Measurements from ENCODE around the gene ZNF487. TPM values are rescaled to one million over a fixed set of nuclear protein-coding genes. Genes with fewer than 3 reads are reported as not detected.
A peak's percentile ranks its signal among the peaks of the same experiment; 100 is the strongest.
"Not testable (repeated sequence)": the region's sequence is repeated elsewhere in the genome, so short reads cannot be mapped to it uniquely, and the experiment has no call there.

ZNF487 gene
- polyA plus RNA-seq, 10 donors = 3.6 to 6.2 (median 4.1) TPM

DNA sequence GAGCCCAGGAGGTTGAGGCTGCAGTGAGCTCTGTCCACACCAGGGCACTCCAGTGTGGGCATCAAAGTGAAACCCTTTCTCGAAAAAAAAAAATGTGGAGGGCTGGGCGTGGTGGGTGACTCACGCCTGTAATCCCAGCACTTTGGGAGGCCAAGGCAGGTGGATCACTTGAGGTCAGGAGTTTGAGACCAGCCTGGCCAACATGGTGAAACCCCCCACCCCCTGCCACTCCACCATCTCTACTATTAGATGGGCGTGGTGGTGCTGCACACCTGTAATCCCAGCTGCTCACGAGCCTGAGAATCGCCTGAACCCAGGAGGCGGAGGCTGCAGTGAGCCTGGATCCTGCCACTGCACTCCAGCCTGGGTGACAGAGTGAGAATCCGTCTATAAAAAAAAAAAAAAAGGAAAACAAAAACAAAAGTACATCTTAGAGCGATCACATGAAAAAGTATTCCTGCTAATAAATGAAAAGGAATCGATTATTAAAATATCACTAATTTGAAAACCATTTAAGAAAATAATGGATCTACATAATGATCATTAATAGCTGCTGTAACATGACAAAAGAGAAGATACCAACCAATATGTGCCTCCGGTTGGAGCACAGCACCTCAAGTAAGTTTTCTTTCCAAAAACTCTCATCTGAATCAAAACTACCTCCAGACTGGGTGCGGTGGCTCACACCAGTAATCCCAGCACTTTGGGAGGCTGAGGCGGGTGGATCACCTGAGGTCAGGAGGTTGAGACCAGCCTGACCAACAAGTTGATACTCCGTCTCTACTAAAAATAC, 32.8 kb upstream of the ZNF487 start:
- DNase-seq = no peak

DNA sequence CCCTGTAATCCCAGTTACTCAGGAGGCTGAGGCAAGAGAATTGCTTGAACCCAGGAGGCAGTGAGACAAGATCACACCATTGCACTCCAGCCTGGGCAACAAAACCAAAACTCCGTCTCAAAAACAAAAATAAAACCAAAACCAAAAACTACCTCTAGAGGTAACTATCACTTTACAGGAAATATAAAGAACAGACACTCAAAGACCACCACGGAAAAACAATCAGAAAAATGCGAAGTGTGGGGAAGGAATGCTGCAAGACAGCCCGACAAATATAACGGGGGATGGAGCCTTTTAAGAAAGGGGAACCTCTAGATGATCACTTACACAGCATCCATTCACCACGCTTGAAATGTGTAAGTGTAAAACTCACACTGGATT, 32.2 kb upstream of the ZNF487 start:
- DNase-seq = no peak

DNA sequence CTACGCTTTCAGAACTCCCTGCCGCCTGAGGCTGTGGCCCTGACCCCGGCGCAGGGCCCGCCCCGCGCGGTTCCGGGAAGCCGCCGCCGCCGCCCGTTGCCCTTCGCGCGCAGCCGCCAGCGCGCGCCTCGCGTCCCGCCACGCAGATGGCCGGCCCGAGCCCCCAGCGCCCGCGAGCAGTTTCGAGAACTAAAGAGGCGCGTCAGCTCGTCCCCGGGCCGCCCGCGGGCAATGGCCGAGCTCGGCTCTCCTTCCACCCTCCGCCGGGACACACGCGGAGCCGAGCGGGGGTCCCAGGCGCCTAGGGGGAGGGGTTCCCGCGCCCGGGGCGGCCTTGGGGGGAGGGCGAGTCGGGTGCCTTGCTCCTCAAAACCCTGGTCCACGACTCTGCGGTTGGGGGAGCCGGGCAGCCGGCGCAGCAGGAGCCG, 29.7 kb upstream of the ZNF487 start:
- DNase-seq = peak in 1 of 3 donors; percentile 68

DNA sequence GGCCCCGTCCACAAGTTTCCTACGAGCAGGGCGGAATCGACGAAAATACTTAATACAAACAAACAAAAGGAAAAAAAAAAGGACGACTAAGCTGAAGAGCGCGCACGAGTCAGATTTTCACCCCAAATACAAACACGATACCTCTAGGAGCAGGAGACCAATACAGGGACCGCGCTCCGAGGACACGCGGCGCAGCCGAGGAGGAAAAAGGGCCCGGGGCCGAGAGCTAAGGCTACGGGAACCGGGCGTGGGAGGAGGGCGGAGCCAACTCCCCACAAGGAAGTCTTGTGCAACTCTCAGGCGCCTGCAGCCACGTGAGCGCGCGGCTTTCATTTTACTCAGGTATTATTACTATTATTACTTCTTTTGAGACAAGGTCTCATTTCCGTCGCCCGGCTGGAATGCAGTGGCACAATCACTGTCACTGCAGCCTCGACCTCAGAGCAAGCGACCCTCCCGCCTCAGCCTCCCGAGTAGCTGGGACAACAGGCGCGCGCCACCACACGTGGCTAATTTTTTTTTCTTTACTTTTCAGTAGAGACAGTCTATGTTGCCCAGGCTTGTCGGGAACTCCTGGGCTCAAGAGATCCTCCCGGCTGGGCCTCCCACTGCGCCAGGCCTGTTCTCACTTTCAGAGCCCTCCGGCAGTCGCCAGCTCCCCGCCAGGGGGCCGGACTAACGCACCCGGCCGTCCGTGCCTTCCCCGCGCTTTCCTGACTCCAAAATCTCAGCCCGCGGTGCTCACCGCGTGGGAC, 29.2 kb upstream of the ZNF487 start:
- peak; percentile 86 to 96 (median 94) for DNase-seq

DNA sequence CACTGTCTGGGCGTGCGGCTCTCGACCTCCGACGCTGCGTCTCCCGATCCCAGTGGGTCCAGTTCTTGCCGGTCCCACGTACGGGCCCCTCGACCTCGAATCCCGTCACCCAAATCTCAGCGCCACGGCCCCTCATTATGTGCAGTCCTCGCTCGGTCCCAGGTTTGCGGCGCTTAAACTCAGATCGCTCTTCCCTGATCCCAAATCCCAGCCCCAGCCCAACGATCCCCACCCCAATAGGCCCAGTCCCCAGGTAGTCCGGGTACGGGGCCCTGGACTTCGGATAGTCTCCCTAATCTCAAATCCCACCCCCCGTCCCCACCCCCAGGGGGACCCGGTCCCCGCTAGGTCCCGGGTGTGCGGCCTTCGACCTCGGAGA, 28.6 kb upstream of the ZNF487 start:
- peak in 1 of 3 donors; percentile 77 for DNase-seq

DNA sequence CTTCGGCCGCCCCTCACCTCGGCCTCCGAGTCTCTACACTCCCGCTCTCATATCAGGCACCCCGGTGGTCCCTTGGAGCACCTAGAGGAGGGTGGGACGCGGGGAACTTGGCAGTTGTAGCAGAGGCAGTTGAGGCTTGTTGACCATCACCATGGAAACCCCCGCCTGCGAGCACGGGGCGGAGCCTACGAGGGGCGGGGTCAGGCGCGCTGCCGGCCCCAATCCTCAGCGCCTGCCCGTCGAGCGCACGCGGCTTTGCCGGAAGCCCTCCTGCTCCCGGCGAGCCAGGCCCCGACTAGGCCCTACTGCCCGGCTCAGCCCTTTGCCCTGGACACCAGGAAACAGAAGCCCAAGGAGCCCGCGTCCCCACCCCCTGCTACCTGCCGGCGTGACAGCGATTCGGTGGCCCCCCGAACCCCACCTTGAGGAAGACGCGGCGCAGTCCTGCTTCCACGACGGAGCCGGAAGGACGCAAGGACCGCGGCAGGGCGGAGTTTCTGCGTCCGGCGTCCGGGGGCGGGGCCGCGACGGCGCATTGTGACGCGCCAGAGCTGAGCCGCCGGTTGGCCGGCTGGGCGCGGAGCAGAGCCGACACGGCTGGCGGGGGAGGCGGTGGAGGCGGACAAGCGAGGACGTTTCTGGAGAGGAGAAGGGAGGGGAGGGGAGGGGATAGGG, 28.1 kb upstream of the ZNF487 start, which contains the start of gene HNRNPF:
HNRNPF (minus strand) TSS at position 477 of the 675 bp plus-strand sequence. CDS start 21,302 bp downstream, outside the sequence.
- DNase-seq = peak; percentile 97 to 99 (median 97)

DNA sequence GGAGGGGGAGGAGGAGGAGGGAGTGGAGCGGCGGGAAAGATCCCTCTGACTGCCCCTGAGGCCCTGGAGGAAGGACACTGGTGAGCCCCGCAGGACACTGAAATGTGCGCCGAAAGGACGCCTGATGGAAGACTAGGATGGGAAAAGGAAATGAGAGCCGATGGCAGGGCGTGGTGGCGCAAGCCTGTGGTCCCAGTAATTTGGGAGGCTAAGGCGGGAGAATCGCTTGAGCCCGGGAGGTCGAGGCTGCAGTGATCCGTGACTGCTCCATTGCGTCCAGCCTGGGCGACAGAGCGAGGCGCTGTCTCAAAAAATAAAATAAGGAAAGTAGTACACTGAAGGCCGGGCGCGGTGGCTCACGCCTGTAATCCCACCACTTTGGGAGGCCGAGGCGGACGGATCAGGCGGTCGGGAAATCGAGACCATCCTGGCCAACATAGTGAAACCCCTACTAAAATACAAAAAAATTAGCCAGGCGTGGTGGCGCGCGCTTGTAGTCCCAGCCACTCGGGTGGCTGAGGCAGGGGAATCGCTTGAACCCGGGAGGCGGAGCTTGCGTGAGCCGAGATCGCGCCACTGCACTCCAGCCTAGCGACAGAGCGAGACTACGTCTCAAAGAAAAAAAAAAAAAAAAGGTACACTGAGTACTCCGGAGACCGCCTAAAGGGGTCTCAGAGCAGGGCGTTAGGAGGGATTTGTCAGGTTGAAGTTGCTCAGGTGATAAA, 27.4 kb upstream of the ZNF487 start:
- peak in 1 of 3 donors; percentile 48 for DNase-seq

DNA sequence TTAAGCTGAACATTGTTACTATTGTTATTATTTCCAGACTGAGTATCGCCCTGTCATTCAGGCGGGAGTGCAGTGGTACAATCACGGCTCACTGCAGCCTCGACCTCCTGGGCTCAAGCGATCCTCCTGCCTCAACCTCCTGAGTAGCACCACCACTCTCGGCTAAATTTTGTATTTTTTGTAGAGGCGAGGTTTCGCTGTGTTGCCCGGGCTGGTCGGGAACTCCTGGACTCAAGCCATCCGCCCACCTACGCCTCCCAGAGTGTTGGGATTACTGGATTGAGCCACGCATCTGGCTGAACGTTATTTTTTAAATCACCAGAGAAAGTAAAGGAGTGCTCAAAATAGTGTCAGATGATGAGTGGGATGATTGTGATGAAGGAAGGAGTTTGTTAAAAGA, 26.6 kb upstream of the ZNF487 start:
- DNase-seq = no peak

DNA sequence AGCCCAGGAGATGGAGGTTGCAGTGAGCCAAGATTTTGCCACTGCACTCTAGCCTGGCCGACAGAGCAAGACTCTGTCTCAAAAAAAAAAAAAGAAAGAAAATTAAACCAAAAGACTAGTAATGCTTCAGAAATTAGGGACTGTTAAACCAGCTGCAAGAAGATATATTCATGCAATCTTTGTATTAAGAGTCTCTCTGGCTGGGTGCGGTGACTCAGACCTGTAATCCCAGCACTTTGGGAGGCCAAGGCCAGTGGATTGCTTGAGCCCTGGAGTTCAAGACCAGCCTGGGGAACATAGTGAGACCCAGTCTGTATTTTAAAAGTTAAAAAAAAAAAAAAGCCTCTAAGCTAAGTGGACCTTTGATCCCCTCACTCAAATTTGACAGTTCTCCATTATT, 25.4 kb upstream of the ZNF487 start:
- DNase-seq = no peak

DNA sequence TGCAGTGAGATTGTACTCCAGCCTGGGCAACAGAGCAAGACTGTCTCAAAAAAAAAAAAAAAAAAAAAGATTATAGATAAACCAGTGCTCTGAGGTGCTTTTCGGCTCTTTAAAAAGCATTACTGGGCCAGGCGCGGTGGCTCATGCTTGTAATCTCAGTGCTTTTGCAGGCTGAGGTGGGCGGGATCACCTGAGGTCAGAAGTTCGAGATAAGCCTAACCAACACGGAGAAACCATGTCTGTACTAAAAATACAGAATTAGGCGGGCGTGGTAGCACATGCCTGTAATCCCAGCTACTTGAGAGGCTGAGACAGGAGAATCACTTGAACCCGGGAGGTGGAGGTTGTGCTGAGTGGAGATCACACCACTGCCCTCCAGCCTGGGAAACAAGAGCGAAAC, 21.4 kb upstream of the ZNF487 start:
- no peak for DNase-seq

DNA sequence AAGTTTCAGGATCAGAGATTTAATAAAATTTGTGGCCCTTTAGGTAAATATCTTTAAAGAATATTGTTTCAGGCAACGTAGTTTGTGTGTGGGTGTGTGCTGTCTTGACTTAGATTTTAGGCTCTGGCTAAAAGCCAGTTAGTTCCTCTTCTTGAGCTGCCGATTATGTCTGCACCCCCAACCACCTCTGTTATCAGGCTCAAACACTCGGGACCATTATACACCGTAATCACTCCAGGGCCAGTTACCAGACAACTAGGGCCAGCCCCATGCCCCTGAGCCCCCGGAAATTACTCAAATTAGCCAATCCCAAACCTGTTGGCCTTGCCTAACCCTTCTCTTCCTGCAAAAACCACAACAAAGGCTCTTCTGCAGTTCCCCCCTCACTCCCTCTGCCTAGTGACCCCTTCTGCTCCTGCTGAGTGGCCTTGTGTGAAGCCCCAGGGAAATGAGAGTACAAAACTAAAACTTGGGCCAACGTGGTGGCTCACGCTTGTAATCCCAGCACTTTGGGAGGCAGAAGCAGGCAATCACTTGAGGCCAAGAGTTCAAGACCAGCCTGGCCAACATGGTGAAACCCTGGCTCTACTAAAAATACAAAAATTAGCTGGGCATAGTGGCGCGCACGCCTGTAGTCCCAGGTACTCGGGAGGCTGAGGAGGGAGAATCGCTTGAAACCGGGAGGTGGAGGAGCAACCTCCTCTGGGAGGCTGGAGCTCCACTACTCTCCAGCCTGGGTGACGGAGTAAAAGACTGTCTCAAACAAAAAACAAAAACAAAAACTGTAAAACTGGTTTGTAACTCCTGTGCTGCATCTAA, 18.8 kb upstream of the ZNF487 start:
- peak in 1 of 3 donors; percentile 33 for DNase-seq

DNA sequence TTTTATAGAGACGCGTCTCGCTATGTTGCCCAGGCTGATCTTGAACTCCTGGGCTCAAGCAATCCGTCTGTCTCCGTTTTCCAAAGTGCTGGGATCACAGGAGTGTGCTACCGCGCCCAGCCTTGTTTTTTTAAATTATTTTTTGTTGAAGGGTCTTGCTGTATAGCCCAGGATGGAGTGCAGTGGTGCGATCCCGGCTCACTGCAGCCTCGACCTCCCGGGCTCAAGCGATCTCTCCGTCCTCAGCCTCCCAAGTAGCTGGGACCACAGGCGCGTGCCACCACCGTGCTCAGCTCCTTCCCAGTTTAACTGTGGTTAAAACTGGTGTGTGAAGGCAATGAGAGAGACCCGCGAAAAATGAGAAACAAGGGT, 16.9 kb upstream of the ZNF487 start:
- DNase-seq = no peak

DNA sequence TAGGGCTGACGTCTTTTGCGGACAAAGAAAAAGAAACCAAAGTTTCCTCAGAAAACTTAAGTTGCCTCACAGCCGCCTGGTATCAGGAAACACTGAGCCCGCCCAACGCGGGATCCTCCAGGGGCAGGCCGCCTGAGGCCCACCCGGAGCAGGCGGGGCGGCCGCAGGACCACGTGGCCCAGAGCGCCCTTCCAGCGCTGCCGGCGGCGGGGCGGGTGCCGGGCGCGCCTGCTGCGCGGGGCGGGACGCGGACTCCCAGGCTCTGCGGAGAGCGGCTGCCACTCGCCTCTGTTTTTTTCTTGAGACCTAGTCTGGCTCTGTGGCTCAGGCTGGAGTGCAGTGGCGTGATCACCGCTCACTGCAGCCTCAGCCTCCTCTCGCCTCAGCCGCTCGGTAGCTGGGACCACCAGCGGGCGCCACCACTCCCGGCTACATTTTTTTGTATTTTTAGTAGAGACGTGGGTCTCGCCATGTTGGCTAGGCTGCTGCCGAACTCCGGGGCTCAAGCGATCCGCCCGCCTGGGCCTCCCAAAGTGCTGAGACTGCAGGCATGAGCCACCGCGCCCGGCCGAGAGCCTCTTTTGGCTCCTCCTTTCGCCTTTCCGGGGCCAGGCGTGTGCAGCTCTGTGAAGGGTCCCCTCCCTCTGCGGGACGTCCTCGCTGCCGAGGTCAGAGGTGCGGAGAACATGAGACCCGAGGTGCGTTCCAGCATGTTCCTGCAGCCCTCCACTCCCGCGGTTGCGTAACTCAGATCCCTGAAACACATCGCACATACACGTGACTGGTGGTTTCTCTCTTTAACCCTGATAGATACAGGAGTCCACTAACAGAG, 16.3 kb upstream of the ZNF487 start:
- DNase-seq = peak; percentile 87 to 94 (median 89)

DNA sequence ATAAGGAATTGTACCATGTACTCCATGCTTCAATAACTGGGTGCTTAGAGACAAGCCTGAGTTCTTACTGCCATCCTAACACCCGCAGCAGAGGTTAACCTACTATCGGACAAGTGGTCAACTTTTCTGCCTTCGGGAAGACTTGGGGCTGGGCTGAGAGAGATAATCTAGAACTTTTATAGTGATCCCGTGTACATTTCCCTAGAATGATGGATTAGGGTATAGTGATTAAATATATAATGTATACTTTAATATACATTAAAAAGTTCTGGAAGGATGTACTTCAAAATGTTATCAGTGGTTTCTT, 15.8 kb upstream of the ZNF487 start:
- DNase-seq = no peak

DNA sequence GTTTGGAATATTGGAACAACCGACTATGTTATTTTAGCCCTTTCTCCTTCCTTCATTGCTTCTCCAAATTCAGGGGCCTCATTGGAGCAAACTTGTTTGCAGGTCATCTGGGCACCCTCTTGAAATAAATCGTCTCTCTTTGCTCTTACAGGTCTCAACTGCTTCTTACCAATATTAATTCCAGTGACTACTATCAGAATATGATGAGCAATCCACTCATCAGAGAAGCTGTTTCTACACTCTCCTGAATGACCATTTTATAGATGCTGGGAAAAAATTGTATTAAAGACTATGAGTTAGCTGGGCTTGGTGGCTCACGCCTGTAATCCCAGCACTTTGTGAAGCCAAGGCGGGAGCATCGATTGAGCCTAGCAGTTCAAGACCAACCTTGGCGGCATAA, 15.4 kb upstream of the ZNF487 start:
- no peak for DNase-seq

DNA sequence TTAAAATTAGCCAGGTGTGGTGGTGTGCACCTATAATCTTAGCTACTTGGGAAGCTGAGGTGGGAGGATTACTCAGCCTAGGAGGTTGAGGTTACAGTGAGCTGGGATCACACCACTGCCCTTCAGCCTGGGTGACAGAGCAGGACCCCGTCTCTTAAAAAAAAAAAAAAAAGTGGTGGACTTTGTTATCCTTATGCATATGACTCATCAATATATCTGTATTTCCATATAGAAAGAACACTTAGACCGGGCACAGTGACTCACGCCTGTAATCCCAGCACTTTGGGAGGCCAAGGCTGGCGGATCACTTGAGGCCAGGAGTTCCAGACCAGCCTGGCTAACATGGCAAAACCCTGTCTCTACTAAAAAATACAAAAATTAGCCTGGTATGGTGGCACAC, 15.0 kb upstream of the ZNF487 start:
- DNase-seq = not testable (repeated sequence)

DNA sequence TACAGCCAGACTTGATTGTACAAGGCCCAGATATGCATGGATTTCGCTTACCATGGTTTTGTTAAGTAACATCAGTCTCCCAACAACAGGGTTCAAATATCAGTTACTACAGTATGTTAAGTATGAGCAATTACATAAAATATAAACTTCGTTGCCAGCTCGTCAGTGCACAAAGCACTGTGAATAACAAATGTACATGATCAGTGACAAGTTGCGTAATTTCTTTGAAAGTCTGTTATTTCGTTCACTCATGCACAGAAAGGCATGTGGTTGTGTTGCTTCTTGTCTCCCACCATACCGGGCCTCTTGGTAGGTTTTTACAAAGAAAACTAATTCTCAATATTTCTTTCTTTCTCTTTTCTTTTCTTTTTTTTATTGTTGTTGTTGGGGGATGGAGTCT, 12.5 kb upstream of the ZNF487 start:
- no peak for DNase-seq

DNA sequence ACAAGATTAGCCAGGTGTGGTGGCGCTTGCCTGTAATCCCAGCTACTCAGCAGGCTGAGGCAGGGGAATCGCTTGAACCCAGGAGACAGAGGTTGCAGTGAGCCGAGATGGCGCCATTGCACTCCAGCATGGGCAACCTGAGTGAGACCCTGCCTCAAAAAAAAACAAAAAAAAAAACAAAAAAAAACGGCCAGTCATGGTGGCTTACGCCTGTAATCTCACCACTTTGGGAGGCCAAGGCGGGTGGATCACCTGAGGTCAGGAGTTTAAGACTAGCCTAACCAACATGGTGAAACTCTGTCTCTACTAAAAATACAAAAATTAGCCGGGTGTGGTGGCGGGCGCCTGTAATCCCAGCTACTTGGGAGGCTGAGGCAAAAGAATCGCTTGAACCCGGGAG, 10.4 kb upstream of the ZNF487 start:
- DNase-seq = not testable (repeated sequence)

DNA sequence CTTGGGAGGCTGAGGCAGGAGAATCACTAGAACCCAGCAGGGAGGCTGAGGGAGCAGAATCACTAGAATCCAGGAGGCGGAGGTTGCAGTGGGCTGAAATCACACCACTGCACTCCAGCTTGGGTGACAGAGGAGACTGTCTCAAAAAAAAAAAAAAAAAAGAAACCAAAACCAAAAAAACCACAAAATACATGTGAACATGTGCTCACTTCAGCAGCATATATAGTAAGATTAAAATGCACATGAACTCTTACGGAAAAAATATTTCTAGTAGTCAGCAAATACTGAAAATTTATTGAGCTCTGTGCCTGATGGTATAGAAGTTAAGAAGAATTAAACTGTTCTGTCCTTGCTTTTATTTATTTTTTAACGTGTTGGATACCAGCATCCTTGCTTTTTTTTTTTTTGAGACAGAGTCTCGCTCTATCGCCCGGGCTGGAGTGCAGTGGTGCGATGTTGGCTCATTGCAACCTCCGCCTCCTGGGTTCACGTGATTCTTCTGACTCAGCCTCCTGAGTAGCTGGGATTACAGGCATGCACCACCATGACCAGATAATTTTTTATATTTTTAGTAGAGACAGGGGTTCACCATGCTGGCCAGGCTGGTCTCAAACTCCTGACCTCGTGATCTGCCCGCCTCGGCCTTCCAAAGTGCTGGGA, 9.6 kb upstream of the ZNF487 start:
- DNase-seq = no peak

Measured in muscle of back (tissue), 11 donors.